BJ (cell line): ENCODE results near the gene PRR7. TPM values are rescaled to one million over a fixed set of nuclear protein-coding genes. Genes with fewer than 3 reads are reported as not detected.

Experiments used
- CTCF ChIA-PET: fragments of 350-600 bp; formaldehyde crosslinking; extraction: SDS; loops from one replicate; lab custom pipeline; 2021; ENCODE audit warnings: antibody characterized with exemption, inconsistent platforms; lab: Yijun Ruan, JAX
- POLR2A ChIA-PET: fragments of 300-600 bp; sonication (Branson Sonifier 250); formaldehyde crosslinking; extraction: SDS; loops from one replicate; lab custom pipeline; 2021; ENCODE audit warnings: antibody characterized with exemption; lab: Charles Lee
- DNase-seq: peaks from one replicate; pipeline ENCODE4 v3.0.0-alpha.2; 2011; ENCODE audit warnings: low read depth
- H3K27me3 ChIP-seq: 2 replicates; pipeline ENCODE4 v1.6.0; 2011; ENCODE audit warnings: low read length; ENCODE audit not compliant: control insufficient read depth, insufficient read depth
- H3K36me3 ChIP-seq: 2 replicates; pipeline ENCODE4 v1.5.1; 2011; ENCODE audit warnings: low read length; ENCODE audit not compliant: control insufficient read depth, insufficient read depth
- H3K4me3 ChIP-seq: 2 replicates; pipeline ENCODE4 v1.5.1; 2011; ENCODE audit warnings: low read depth, mild to moderate bottlenecking, control low read depth, low read length
- CTCF ChIP-seq: IDR thresholded peaks from 2 replicates; pipeline ENCODE4 v1.5.1; 2011; ENCODE audit warnings: low read depth, mild to moderate bottlenecking, control low read depth, inconsistent platforms, low read length, moderate library complexity; ENCODE audit not compliant: insufficient read depth
- polyA plus RNA-seq: library from polyadenylated mRNA; depleted of rRNA; stranded (reverse); fragments of >200 nt; gene quantifications from 2 replicates; pipeline ENCODE4 v1.2.3, GENCODE V29; 2011

The PRR7 gene
- polyA plus RNA-seq, 1 experiment = 1.6 TPM

DNA sequence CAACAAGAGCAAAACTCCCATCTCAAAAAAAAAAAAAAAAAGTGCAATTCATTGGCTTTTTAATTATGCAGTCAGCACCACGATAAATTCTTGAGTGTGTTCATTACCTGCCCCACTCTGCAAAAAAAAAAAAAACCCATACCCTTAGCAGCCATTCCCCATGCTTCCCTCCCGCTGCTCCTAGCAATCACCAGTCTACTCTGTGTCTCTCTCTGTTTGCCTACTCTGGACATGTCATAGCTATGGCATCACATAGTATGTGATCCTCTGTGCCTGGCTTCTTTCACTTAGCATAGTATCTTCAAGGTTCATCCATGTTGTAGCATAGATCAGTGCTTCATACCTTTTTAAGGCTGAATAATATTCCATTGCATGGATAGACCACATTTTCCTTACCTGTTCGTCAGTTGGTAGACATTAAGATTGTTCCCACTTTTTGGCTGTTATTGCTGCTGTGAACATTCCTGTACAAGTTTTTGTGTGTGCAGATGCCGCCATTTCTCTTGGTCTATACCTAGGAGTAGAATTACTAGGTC, 7.0 kb upstream of the PRR7 start:
- no peak for TF ChIP-seq CTCF
- Histone ChIP-seq H3K27me3 (no peaks in the 10 kb centered on the region), H3K4me3 (no peak overlapping the region), H3K36me3 (peaks cover 15% of the 10 kb centered on the region)
- CTCF ChIA-PET = interaction anchor here (1.1 to 17.3 kb wide), 3 partner anchors 16 to 49 kb away, joined by 5 to 217 read pairs (median 15); no protein-coding TSS in a partner anchor
- DNase-seq = no peak
- POLR2A ChIA-PET = no interaction called here

DNA sequence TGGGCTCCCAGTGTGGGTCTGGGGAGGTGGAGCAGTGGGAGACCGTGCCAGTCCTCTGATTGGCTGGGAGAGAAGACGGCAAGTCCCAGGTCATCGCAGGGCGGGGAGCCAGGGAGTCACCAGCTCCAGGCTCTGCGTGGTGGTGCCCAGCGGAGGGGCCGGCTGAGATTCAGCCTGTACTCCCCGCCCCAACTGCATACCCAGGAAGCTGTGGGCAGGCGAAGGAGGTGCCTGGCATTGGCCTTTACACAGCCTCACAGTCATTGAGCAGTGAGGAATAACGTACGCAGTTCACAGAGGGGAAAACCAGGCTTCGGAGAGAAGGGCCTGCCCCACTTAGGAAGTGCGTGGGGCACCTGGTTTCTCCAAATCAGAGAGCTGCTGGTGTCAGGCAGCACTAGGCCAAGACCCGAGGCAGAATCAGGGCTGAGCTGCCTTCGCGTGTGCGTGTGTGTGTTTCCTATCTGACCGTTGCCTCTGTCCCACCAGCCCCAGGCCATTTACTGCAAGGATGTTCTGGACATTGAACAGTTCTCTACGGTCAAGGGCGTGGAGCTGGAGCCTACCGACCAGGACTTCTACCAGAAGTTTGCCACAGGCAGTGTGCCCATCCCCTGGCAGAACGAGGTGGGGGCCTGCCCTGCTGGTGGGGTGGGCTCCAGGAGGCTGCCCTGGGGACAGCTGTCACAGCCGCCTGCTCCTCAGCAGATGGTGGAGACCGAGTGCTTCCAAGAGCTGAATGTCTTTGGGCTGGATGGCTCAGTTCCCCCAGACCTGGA, 6.2 kb upstream of the PRR7 start:
- POLR2A ChIA-PET = interaction anchor here (0.6 kb wide), 1 partner anchor 512 kb away, joined by 7 read pairs; no protein-coding TSS in a partner anchor
- TF ChIP-seq CTCF = no peak

GRCh38 chr5:177440990-177441780, 5.4 kb upstream of the PRR7 start:
- ChIA-PET POLR2A (no interaction called here), CTCF (interaction anchor here (1.0 to 17.3 kb wide), 3 partner anchors 37 to 51 kb away, joined by 3 to 217 read pairs (median 5); no protein-coding TSS in a partner anchor)
- Histone ChIP-seq H3K4me3 (no peak overlapping the region), H3K27me3 (no peaks in the 10 kb centered on the region), H3K36me3 (peaks cover 9% of the 10 kb centered on the region; the same call in 1 of the 2 replicates)
- no peak for TF ChIP-seq CTCF
- no peak for DNase-seq

More for the DNA sequence above, 6.2 kb upstream of the PRR7 start:
- peaks cover 12% of the 10 kb centered on the region for H3K36me3 ChIP-seq
- no peak for DNase-seq
- H3K27me3 ChIP-seq = no peaks in the 10 kb centered on the region
- CTCF ChIA-PET = interaction anchor here (1.0 to 17.3 kb wide), 3 partner anchors 15 to 50 kb away, joined by 5 to 217 read pairs (median 5); no protein-coding TSS in a partner anchor
- H3K4me3 ChIP-seq = no peak overlapping the region

DNA sequence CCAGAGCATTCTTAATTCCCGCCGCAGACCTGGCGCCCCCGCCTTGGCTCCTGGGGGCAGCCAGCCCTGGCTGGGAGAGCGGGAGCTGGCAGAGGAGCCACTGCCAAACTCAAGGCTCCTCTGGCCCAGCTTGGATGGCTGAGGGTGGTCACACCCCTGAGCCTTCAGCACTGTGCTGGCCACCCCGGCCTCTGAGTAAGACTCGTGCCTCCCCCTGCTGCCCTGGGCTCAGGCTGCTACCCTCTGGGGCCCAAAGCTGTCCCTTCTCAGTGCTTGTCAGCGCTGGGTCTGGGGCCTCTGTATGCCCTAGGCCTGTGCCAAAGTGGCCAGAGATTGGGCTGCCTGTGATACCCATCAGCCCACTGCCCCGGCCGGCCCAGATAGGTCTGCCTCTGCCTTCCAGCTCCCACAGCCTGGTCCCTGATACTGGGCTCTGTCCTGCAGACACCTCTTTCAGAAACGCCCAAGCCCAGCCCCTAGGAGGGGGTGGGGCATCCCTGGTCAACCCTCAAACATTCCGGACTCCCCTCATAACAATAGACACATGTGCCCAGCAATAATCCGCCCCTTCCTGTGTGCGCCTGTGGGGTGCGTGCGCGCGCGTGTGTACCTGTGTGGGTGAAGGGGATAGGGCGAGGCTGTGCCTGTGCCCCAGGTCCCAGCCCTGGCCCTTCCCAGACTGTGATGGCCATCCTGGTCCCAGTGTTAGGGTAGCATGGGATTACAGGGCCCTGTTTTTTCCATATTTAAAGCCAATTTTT, 4.4 kb upstream of the PRR7 start:
- Histone ChIP-seq H3K4me3 (no peak overlapping the region), H3K27me3 (no peaks in the 10 kb centered on the region), H3K36me3 (peaks cover 6% of the 10 kb centered on the region; the same call in 1 of the 2 replicates)
- TF ChIP-seq CTCF = no peak
- CTCF ChIA-PET = interaction anchor here (1.1 to 18.6 kb wide), 4 partner anchors 8 to 52 kb away, joined by 3 to 352 read pairs (median 110); partner anchors contain the start of genes F12 and PFN3
- DNase-seq = no peak
- POLR2A ChIA-PET = no interaction called here
